H1 (cell line): Measurements from ENCODE around the gene TP53BP1. TPM values are rescaled to one million over a fixed set of nuclear protein-coding genes. Genes with fewer than 3 reads are reported as not detected.

Experiments
- CEBPB ChIP-seq: IDR thresholded peaks from 2 replicates; pipeline ENCODE4 v1.6.1; 2012; ENCODE audit warnings: low read depth, low read length
- JUN ChIP-seq: IDR thresholded peaks from 2 replicates; pipeline ENCODE4 v1.6.1; 2011; ENCODE audit warnings: low read depth, mild to moderate bottlenecking, improper control_type of control experiment, low read length
- JUND ChIP-seq: IDR thresholded peaks from 2 replicates; pipeline ENCODE4 v1.6.1; 2011; ENCODE audit warnings: mild to moderate bottlenecking, improper control_type of control experiment, low read length
- polyA plus RNA-seq, 7 experiments: library from polyadenylated mRNA; depleted of rRNA in 3 of 7; stranded (reverse) in 5 of 7; unstranded in 2 of 7; fragments of >200 nt in 5 of 7; fragments of 200-250 nt in 2 of 7; gene quantifications; 1 replicate in 5 of 7; 2 replicates in 1 of 7; 4 replicates in 1 of 7; pipeline versions ENCODE4 v1.2.1 to v1.2.3, GENCODE V29; 2011 to 2013; ENCODE audit warnings: missing spikeins in 2 of 7, mixed read lengths in 2 of 7
- total RNA-seq: library from RNA; stranded (reverse); fragmentation: NEBNext Ultra II Directional; extraction: Animal tissue kit (Norgen Biotek cat#: 25700); gene quantifications from 2 replicates; pipeline ENCODE4 v1.2.1, GENCODE V29; 2021

The TP53BP1 gene
- total and polyA plus RNA-seq, 2 of the 8 experiments (the other 6 are each of a cell fraction or from before 2014, with no cell fraction given): 34.1 to 63.6 TPM

DNA sequence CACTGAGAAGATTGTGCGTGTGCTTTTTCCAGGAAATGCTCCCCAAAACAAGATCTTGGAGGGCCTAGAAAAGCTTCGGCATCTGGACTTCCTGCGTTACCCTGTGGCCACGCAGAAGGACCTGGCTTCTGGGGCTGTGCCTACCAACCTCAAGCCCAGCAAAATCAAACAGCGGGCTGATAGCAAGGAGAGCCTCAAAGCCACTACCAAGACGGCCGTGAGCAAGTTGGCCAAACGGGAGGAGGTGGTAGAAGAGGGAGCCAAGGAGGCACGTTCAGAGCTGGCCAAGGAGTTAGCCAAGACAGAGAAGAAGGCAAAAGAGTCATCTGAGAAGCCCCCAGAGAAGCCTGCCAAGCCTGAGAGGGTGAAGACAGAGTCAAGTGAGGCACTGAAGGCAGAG lies 29.3 kb upstream of the TP53BP1 start (continued):
- TF ChIP-seq JUN: no peak
- no peak for TF ChIP-seq CEBPB
- TF ChIP-seq JUND: no peak
